GM19238 (cell line): ENCODE data around the gene TSPAN15.

Source experiments
- DNase-seq: peaks from one replicate; pipeline ENCODE4 v3.0.0; 2011; ENCODE audit warnings: low spot score; ENCODE audit not compliant: insufficient read length

TSPAN15 gene

GRCh38 chr10:69538461-69538860 is 87.2 kb downstream of the TSPAN15 start:
- no peak for DNase-seq

DNA sequence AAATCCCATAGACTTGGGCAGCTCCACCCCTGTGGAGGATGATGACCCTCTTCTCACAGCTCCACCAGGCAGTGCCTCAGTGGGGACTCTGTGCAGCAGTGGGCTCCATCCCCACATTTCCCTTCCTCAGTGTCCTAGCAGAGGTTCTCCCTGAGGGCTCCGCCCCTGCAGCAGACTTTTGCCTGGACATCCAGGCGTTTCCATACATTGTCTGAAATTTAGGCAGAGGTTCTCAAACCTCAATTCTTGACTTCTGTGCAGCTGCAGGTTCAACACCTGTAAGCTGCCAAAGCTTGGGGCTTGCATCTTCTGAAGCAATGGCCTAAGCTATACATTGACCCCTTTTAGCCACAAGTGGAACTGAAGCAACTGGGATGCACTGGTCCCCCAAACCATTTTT is 90.2 kb downstream of the TSPAN15 start:
- DNase-seq = no peak

- DNase-seq = no peak
These were observed 98.7 kb downstream of the TSPAN15 start for GRCh38 chr10:69549959-69550358.

GRCh38 chr10:69552268-69552667 is 101.0 kb downstream of the TSPAN15 start:
- DNase-seq = no peak

DNA sequence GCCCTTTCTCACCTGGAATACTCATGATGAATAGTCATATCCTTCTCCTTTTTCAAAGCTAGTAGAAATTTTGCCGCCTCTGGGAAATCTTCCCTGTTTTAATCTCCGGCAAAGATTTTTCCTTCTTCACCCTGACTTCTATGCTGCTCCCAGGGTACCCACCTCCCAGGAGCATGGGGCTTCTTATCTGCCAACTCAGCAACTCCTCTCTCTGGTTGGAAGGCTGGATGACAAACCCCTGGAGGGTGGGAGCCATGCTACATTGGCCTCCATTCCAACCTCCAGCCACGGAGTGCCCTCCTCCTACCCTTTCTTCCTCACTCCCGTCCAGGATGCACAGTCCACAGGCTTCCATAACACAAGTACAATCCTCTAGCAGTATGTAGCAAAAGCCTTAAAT is 102.1 kb downstream of the TSPAN15 start:
- no peak for DNase-seq

- DNase-seq = no peak
These were observed 103.3 kb downstream of the TSPAN15 start for GRCh38 chr10:69554611-69555010.
